Mucosa of stomach (tissue), 1 donor: ENCODE results near the gene FHL3.

Experiments
- H3K27me3 ChIP-seq: one replicate; pipeline ENCODE4 v1.7.0; 2013; ENCODE audit warnings: mild to moderate bottlenecking, low read length; ENCODE audit not compliant: control insufficient read depth, insufficient read depth
- H3K36me3 ChIP-seq: one replicate; pipeline ENCODE4 v1.7.0; 2013; ENCODE audit warnings: low read length; ENCODE audit not compliant: control insufficient read depth, insufficient read depth
- H3K4me1 ChIP-seq: one replicate; pipeline ENCODE4 v1.7.0; 2013; ENCODE audit warnings: mild to moderate bottlenecking, low read length; ENCODE audit not compliant: control insufficient read depth, insufficient read depth
- H3K4me3 ChIP-seq: one replicate; pipeline ENCODE4 v1.7.0; 2013; ENCODE audit warnings: low read length
- H3K9ac ChIP-seq: one replicate; pipeline ENCODE4 v1.7.0; 2013; ENCODE audit warnings: mild to moderate bottlenecking, low read length, moderate library complexity
- H3K9me3 ChIP-seq: one replicate; pipeline ENCODE4 v1.7.0; 2013; ENCODE audit warnings: mild to moderate bottlenecking, low read length, moderate library complexity; ENCODE audit not compliant: control insufficient read depth
- donor health status: Pancreatic carcinoma.

FHL3 gene

GRCh38 chr1:38029685-38030511 is 24.6 kb upstream of the FHL3 start:
- H3K36me3 ChIP-seq, result peaks cover 10% of the 10 kb centered on the region
- peaks cover 26% of the 10 kb centered on the region for H3K27me3 ChIP-seq
- peak overlapping the region; percentile 39 for H3K9ac ChIP-seq

GRCh38 chr1:38029081-38029681 is 23.9 kb upstream of the FHL3 start:
- peaks cover 11% of the 10 kb centered on the region for H3K4me1 ChIP-seq
- no peaks in the 10 kb centered on the region for H3K9me3 ChIP-seq
- H3K27me3 ChIP-seq, result peaks cover 26% of the 10 kb centered on the region
- H3K36me3 ChIP-seq, result peaks cover 12% of the 10 kb centered on the region
- H3K9ac ChIP-seq, result peak overlapping the region; percentile 39
- no peak overlapping the region for H3K4me3 ChIP-seq

More at GRCh38 chr1:38029685-38030511, 24.6 kb upstream of the FHL3 start:
- H3K9me3 ChIP-seq, result no peaks in the 10 kb centered on the region
- no peak overlapping the region for H3K4me3 ChIP-seq
- peaks cover 11% of the 10 kb centered on the region for H3K4me1 ChIP-seq

GRCh38 chr1:38028671-38029070 is 23.4 kb upstream of the FHL3 start:
- peaks cover 12% of the 10 kb centered on the region for H3K36me3 ChIP-seq
- no peaks in the 10 kb centered on the region for H3K9me3 ChIP-seq
- peaks cover 26% of the 10 kb centered on the region for H3K27me3 ChIP-seq
- H3K4me3 ChIP-seq, result no peak overlapping the region
- peaks cover 11% of the 10 kb centered on the region for H3K4me1 ChIP-seq
- H3K9ac ChIP-seq, result no peak overlapping the region

DNA sequence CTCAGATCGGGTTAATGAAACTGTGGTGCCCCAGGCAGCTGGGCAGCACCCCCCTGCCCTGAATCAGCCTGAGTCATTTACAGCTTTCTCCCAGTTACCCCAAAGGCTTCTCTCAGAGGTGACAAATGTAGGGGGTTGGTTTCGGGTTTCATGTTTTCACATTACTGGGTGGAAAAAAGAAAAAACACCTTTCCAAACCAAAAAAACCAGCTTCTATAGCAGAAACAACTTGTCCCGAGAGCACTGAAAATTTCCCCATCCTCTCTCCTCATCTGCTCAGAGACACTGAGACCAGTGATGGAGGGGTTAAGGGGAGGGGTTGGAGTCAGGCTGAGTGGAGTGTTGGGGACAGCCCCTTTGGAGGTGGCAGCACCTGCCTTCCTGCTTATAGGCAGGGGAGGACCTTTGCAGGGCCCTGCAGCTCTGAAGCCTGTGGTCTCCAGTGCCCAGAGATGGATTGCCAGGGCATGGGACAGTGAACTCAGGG is 22.8 kb upstream of the FHL3 start:
- peaks cover 26% of the 10 kb centered on the region for H3K27me3 ChIP-seq
- no peak overlapping the region for H3K4me3 ChIP-seq
- no peaks in the 10 kb centered on the region for H3K9me3 ChIP-seq
- peaks cover 11% of the 10 kb centered on the region for H3K4me1 ChIP-seq
- no peak overlapping the region for H3K9ac ChIP-seq
- peaks cover 12% of the 10 kb centered on the region for H3K36me3 ChIP-seq

DNA sequence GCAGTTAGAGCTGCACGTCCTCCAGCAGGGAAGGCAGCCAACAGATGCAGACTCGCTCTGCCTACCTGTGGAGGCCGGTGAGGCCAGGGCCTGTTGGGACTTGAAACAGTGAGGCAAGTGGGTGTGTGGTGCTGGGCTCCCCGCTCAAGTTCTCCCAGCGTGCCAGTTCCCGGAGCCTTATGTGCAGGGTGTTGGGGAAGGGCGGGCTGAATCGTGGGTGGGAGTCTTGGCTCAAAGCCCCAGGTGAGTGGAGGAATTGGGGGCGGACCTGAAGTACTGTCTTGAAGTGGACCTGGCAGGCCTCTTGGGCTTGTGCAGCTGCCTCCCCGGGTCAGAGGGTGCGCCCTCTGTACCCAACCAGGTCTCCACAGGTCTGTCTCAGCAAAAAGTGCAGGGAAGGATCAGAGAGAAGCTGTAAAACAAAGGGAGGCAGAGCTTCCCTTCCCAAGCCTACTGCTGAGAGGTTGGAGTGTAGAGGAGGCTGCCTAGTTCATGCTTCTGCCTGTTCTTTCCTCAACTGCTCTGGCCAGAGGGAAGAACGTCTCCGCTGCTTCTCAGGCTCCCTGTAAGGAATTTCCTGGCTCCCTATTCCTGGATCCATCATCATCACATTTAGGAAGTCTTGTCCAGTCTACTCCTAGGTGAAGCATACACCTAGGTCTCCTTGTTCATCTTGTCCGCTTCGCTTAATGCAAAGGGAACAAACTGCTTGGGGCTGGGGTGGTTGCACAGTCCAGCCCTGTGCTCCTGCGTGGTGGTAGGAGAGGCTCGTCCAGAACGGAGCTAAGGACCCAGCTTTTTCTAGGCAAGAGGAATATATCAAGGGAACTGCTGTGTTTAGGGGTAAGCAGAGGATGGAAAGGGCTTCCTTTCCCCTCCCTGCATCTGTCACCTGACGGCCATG is 22.1 kb upstream of the FHL3 start:
- no peaks in the 10 kb centered on the region for H3K9me3 ChIP-seq
- peaks cover 11% of the 10 kb centered on the region for H3K4me1 ChIP-seq
- H3K36me3 ChIP-seq, result peaks cover 12% of the 10 kb centered on the region
- peaks cover 26% of the 10 kb centered on the region for H3K27me3 ChIP-seq
- no peak overlapping the region for H3K9ac ChIP-seq
- H3K4me3 ChIP-seq, result no peak overlapping the region

DNA sequence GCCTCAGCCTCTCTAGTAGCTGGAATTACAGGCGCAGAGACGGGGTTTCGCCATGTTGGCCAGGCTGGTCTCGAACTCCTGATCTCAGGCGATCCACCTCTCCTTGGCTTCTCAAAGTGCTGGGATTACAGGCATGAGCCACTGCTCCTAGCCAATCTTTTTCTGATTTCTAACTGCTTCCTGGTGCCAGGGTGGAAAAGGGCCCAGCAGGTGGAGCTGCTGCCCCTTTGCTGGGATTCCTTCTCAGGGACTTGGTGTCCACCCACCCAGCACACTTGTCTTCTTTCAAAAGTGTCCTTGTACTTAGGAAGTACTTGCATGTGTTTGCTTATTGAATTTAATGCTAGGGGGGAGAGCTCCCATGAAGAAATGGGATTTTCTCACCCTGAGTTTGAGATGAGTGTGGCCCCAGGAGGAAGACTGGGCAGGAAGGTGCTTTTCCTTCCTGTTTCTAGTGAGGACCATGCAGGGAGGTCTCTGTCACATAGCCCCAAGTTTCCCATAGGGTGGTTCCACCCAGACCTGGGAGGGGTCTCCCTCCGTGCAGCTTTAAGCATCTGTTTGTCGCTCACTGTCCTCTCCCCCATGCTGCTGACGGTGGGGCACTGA is 21.4 kb upstream of the FHL3 start:
- Histone ChIP-seq H3K4me3 (no peak overlapping the region), H3K27me3 (peaks cover 26% of the 10 kb centered on the region), H3K4me1 (peaks cover 11% of the 10 kb centered on the region), H3K9ac (no peak overlapping the region), H3K9me3 (no peaks in the 10 kb centered on the region), H3K36me3 (peaks cover 12% of the 10 kb centered on the region)

GRCh38 chr1:38025664-38026063 is 20.4 kb upstream of the FHL3 start:
- Histone ChIP-seq H3K36me3 (peaks cover 12% of the 10 kb centered on the region), H3K4me1 (peaks cover 11% of the 10 kb centered on the region), H3K9ac (no peak overlapping the region), H3K4me3 (no peak overlapping the region), H3K27me3 (peaks cover 21% of the 10 kb centered on the region), H3K9me3 (no peaks in the 10 kb centered on the region)

DNA sequence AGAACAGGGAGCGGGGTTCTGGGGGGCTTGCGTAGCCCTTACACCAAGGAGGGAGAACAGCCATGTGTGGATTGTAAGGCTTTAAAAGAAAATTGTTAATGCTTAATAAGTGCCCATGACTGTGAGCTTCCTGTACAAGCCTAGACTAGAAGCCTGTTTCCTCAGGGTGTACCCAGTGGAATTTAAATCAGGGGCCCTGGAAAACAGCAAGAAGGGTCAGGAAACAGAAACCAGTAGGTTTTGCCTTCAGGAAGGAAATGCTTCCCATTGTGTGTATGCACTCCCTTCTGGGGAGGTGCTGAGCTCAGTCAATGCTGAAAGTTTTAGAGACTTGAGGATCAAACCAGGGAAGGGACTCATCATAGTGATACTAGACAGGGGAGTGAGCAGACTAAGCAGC is 19.9 kb upstream of the FHL3 start:
- Histone ChIP-seq H3K27me3 (peaks cover 17% of the 10 kb centered on the region), H3K4me1 (peaks cover 11% of the 10 kb centered on the region), H3K36me3 (peaks cover 12% of the 10 kb centered on the region)

DNA sequence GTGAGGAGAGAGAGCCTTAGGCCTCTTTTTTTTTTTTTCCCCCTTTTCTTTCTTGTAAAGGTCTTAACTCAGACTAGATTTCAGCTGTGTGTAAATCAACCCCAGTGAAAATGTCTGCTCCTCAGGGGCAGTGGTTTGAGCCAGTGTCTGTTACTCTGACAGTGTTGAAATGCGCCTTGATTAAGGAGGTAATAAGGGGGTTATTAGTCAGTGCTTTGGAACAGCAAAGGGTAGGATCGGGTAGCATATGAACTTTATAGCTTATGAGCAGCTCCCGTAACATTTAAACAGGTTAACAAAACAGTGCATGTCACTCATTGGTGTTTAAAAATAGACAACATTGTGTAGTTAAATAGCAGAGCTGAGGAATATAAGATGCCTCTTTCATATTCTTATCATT is 17.5 kb upstream of the FHL3 start:
- Histone ChIP-seq H3K4me1 (no peaks in the 10 kb centered on the region), H3K9ac (no peak overlapping the region), H3K36me3 (peaks cover 12% of the 10 kb centered on the region), H3K9me3 (no peaks in the 10 kb centered on the region), H3K27me3 (no peaks in the 10 kb centered on the region), H3K4me3 (no peak overlapping the region)

More for the DNA sequence above, 19.9 kb upstream of the FHL3 start:
- Histone ChIP-seq H3K9ac (no peak overlapping the region), H3K4me3 (no peak overlapping the region), H3K9me3 (no peaks in the 10 kb centered on the region)

- H3K9me3 ChIP-seq, result no peaks in the 10 kb centered on the region
- H3K4me1 ChIP-seq, result no peaks in the 10 kb centered on the region
- H3K4me3 ChIP-seq, result no peak overlapping the region
- no peaks in the 10 kb centered on the region for H3K27me3 ChIP-seq
- H3K9ac ChIP-seq, result no peak overlapping the region
- H3K36me3 ChIP-seq, result peaks cover 12% of the 10 kb centered on the region
These were observed 16.7 kb upstream of the FHL3 start for GRCh38 chr1:38021969-38022368.

GRCh38 chr1:38020396-38020795 is 15.1 kb upstream of the FHL3 start:
- Histone ChIP-seq H3K9ac (no peak overlapping the region), H3K4me1 (no peaks in the 10 kb centered on the region), H3K9me3 (no peaks in the 10 kb centered on the region), H3K27me3 (no peaks in the 10 kb centered on the region), H3K36me3 (peaks cover 7% of the 10 kb centered on the region), H3K4me3 (no peak overlapping the region)
